ENCODE measurements around the gene PLPP4.

The PLPP4 gene

DNA sequence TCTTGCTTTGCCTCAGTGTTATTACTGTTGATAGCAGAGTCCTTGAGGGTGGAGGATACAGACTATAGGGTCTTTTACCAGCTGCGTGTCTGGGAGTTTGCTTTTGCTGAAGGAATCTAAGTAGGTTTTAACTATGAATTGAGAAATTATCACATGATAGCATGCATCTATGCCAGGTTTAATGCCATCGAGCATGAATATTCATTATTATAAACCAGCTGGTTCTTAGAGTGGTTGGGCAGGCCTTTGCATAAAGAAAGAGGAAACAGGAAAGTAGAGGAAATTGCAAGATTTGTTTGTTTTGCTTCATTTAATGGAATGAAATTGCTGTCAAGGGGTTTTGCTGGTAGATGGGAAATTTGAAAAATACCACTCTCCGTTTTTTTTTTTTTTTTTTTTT, 70.7 kb downstream of the PLPP4 start:
- DNase-seq = no peak

DNA sequence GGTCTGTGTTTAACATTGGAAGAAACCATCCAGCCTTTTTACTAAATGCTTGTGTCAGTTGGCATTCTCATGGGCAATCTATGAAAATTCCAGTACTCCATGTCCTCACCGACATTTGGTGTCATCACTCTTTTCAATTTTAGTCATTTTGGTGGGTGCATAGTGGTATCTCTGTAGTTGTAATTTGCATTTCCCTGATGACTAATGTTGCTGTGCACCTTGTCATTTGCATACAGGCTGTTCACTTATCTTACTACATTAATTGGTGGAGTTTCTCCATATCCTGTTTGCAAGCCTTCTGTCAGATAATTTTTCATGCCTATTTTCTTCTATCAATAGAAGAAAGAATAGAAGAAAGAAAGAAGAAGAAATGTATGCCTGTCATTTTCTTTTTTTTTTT, 73.7 kb downstream of the PLPP4 start:
- DNase-seq = no peak

DNA sequence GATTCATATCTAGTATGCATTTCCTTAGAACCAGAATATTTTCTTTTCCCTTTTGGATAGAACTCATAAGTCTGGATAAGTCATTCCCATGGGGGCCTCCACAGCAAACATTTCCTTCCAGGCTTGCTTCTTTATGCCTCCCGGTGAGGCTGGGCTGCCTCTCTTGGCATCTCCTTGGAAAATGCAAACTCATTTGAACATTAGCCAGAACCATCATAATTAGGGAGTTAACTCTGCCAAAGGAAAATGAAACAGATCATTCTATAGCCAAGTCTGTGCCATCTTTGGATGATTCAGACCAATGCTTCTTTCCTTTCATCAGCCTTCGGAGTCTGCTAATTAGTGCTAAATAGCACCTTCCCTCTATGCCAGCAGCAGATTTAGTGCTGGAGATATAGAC, 81.1 kb downstream of the PLPP4 start:
- DNase-seq = no peak

DNA sequence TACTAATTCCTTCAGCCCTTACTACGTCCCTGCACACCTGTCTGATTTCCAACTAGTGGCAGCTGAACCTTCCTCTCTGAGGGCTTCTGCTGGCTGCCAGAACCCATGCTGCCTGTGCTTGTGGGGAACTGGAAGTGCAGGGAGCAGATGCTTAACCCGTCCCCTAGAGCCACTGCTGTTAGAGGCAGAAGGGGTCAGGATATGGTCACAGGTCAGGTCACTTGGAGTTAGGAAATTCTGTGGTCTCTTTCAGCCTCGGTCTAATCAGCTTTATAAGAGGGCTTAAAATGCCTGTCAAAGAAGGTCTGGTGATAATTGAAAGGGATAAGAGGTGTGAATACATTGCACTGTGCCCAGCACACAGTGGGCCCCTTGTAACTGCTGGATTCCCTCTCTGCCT, 82.0 kb downstream of the PLPP4 start:
- DNase-seq = no peak

DNA sequence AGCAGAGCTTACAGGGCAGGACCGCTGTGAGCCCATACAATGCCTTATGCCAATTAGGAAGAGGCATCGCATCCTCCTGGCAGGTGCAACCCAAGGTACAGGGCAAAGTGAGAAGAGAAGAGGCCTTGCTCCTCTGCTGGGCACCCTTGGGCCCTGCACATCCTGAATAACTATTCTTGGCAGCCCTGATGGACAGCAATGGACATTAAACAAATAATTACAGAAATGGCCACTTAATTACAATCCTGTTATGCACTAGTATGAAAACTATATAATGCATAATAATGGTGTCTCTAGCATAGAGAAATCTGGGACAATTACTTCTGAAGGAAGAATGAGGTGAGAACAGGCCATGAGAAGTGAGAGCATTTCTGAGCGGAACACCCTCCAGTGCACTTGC, 83.5 kb downstream of the PLPP4 start:
- no peak for DNase-seq

DNA sequence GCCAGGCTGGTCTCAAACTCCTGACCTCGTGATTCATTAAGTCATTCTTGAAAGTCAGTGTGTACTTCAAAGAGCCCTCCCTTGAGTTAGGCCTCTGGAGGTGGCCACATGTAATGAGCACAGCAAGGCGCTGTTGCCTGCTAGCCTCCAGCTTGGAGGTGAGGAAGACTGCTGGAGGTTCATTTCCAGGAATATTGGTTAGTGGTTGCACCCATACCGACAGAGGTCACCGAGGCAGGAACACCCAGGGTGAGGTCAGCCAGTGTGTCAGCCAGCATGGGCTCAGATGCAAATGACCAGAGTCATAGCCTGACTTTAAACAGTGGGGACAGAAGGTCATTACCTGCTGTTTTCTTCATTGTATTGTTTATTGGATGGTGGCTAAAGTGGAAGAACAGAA, 85.0 kb downstream of the PLPP4 start:
- DNase-seq = no peak

DNA sequence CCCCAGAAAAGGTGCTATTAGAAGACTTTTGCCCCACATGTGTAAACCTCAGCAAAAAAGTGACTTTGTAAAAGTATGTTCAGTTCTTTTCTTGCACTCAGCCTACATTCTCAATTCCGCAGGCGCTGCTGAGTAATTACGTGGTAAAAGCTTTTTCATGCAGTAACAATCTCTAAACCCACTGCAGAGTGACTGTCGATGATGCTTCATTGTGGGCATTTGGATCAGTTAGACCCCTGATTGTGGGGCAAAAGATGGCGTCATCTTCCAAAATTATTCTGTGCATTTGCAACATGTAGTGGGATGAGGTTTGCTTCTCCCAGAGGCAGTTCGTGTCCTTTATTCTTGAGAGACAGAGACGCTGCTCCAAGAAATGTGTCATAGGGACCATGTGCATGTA, 85.6 kb downstream of the PLPP4 start:
- DNase-seq = no peak

DNA sequence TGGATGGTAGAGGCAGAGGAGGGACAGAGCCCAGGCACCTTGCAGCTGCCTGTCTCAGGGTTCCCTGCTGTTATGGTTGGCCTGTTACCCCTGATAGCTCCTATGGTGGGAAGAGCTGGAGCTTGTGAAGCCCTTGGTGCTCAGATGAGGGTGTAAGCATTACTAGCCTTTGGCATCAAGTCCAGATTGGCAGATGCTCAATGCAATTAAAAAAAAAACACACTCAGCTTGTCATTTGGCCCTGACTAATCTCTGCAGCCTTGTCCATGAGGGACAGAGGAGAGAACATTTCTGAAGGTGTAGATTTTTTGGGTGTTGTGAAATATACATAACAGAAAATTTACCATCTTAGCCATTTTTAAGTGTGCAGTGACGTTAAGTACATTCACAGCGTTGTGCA, 86.3 kb downstream of the PLPP4 start:
- DNase-seq = no peak

DNA sequence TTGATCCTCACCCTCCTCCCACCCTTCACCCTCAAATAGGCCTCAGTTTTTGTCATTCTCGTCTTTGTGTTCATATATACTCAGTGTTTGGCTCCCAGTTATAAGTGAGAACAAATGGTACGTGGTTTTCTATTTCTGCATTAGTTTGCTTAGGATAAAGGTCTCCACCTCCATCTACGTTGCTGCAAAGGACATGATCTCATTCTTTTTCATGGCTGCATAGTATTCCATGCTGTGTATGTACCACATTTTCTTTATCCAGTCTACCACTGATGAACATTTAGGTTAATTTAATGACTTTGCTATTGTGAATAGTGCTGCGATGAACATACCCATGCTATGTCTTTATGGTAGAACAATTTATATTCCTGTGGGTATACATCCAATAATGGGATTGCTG, 91.2 kb downstream of the PLPP4 start:
- no peak for DNase-seq

DNA sequence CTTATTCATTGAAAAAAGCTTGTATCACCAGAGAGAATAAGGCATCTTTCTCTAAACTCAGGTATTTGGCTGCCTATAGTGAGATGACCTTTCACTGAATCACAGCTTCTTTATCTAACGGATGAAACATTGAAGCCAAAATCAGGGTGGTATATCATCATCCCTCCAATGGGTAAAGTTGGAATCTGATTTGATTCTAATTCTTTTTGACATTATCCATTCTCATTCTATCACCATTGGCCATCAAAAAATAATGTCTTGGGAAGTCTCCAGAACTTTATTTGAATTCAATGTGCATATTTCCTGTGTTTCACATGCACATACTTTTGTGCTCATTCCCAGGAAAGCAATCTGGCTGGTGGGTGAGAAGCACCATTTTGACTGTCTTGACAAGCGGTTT, 95.2 kb downstream of the PLPP4 start:
- no peak for DNase-seq

DNA sequence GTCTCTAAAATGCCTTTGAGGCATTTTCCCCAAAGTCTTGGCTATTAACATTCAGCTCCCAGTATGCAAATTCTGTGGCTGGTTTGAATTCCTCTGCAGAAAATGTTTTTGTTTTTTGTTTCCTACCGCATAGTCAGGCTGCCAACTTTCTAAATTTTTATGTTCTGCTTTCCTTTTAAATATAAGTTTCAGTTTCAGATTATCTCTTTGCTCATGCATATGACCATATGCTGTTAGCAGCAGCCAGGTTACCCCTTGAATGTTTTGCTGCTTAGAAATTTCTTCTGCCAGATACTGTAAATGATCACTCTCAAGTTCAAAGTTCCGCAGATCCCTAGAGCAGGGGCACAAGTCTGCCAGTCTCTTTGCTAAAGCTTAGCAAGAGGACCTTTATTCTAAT, 96.9 kb downstream of the PLPP4 start:
- no peak for DNase-seq

DNA sequence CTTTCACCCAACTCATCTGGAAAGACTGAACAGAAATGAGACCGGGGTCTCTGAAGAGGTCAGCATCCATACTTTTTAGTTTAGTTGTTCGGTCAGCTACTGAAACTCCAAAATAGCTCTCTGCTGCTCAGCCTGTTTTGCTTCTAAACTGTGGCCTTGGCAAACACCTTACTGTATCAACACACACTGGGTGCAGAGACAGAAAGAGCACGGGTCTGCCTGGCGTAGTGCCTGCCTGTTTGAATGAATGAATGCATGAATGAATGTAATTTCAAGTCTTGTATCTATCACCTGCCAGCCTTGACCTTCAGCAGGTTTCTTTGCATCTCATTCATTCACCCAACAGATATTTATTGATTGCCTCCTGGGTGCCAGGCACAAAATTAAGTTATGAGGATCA, 98.4 kb downstream of the PLPP4 start:
- DNase-seq = no peak

DNA sequence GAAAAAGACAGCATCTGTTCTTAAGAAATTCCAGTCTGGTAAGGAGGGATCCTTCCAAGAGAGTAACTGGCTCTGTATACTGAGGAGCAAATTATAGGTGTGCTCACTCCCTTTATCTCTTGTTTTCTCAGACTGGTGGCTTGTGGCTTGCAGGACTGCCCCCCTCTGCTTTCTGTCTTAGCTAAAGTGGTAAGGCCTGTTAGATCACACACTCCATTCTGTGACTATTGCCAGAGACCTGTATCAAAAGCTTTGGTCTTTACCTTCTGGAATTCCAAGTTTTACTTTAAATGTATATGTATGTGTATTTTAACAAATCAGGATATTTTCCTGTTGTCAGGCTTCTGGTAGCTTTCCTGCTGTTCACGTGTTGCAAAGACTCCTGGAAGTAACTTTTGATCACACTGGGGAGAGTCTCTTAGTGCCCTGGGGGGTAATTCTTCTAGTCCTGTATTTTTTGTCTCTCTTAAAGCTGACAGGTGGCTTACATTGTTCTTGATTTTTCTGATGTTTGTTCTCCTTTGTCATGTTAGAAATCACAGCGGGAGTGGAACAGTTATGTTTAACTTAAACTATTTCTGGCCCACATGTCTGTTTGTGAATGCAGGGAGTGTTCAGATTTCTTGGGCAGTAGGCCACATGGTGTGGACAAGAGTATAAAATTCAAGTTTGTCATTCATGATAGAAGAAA, 99.0 kb downstream of the PLPP4 start:
- DNase-seq = no peak

DNA sequence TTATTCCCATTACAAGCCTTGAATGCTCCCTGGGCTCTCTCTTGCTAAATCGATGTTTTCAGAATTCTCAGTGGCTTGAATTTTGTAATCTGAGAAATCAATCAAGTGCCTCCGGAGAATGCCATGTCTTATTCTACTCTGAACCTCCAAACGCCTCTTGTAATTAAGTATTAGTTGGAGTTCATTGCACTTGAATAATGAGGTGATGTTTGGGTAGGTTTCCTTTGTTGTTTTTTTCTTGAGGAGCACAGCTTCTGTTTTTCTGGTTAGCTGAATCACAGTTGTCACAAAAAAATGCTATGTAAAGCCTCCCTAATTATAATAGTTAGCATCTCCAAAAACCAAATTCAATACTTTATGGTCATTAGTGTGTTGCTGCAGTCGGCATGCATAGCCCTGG, 100.3 kb downstream of the PLPP4 start:
- DNase-seq = no peak

DNA sequence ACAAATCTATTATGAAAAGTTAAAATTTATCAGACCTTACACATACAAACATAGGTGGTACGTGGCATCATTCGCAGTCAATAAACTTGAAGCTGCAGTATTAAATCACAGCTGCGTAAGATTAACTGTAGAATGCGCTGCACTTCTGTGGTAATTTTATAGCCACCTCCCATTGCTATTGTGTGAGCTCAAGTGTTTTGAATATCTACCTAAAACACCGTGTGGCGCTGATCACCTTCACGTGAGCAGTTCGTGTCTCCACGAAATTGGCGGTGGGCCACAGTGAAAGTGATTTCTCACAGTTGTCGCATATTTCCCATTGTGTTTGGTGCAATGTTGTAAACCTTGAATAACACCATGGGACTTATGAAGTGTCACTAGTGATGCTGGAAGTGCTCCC, 102.8 kb downstream of the PLPP4 start:
- DNase-seq = no peak

DNA sequence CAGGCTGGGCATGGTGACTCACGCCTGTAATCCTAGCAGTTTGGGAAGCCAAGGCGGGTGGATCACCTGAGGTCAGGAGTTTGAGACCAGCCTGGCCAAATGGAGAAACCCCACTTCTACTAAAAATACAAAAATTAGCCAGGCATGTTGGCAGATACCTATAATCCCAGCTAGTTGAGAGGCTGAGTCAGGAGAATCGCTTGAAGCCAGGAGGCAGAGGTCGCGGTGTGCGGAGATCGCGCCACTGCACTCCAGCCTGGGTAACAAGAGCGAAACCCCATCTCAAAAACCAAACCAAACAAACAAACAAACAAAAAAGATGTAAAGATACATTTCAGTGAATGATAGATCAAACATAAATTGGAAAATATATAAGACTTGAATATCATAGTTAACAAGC, 105.9 kb downstream of the PLPP4 start:
- no peak for DNase-seq

DNA sequence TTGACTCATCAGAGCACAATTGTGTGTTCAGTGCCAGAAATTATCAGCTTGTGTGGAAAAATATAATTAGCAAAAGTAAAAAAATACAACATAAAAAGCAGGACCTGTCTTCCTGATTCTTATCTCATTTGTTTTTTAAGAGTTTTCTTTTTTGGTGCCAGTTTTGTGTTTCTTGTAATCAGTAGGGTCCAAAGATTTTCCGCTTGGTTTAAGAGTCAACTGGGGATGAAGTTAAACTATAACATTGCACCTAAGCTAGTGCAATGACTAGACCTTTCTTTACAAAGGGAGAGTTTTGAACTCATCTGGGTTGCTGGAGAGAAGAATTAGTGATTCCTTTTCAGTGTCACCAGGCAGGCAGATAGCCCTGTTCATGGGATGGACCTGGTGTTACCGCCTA, 113.4 kb downstream of the PLPP4 start:
- DNase-seq = no peak

DNA sequence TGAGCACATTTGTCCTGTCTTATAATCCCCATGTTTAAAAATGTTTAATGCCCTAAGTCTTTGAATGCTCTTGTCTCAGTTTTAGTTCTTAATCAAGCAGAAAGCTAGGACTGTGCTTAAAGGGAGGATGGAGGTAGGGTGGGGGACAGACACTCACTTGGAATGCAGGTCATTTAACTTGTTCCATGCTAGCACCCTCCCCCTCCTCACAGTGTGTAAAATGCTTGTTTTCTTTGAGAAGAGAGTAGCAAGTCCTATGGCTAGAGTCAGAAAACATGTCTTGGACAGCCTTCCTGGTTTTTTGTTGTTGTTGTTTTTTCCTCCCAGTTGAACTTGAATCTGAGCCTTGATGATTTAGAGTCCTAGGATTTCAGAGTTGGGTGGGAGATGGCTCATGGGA, 114.2 kb downstream of the PLPP4 start:
- DNase-seq = no peak

DNA sequence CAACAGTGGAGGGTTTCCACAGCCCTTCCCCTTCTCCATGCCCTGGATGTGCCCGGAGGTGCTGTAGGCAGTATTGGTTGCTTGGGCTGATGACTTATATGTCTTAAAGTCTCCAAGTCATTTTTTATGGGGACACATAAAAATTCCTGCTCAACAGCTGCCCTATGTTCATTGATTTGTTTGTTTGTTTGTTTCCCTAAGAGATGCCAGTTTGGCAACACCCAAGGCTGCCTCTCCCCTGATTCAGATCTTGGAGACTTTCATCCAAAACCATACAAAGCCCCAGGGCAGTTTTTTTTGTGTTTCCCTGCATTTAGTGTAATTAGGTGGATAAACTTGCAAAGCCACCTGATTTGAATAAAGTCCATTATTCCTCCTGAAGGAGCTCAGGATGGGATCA, 115.3 kb downstream of the PLPP4 start:
- no peak for DNase-seq

DNA sequence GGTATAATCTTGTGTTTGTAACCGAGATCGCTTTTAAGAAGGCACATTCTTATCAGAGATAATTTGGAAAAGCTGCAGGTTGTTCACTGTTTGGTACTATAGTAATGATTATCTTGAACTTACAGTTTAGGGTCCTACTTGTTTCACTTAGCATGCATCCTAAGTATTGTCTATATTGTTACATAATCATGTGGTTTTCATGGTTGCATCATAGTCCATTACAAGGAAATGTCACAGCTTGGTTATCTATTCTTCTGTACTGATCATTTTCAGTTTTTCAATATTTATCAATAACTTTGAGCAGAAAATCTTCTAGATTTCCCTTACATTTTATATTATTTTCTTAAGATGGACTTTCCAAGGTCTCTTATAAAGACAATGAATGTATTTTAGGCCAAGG, 116.3 kb downstream of the PLPP4 start:
- DNase-seq = no peak

DNA sequence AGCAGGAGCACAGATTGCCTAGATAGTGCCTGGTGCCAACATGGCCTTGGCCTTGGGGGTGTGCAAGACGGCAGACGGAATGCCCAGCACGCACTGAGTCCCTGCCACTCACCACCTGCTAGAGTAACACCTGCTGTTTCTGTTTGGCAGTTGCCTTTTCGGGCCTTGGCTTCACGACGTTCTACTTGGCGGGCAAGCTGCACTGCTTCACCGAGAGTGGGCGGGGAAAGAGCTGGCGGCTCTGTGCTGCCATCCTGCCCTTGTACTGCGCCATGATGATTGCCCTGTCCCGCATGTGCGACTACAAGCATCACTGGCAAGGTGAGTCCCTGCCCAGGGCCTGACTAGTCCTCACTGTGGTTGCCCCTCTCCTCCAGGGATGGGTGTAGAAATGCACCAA, 118.0 kb downstream of the PLPP4 start:
- DNase-seq = no peak

DNA sequence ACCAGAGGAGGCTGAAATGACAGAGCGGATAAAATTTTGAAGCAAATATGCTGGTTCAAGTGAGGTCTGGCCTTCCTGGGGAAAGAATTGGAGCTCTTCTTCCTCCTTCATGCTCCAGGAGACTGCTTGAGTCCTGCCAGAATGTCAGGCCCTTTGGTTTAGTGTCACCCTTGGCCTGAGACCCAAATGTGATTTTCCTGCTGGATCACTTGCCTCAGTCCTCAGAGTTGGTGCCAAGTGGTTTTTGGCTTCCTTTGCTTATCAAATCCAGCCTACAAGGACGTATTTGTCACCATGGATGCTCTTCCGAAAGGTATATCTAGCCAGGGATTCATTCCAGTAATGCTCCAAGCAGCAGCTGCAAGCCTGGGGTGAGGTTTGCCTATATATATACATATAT, 118.4 kb downstream of the PLPP4 start:
- DNase-seq = no peak

DNA sequence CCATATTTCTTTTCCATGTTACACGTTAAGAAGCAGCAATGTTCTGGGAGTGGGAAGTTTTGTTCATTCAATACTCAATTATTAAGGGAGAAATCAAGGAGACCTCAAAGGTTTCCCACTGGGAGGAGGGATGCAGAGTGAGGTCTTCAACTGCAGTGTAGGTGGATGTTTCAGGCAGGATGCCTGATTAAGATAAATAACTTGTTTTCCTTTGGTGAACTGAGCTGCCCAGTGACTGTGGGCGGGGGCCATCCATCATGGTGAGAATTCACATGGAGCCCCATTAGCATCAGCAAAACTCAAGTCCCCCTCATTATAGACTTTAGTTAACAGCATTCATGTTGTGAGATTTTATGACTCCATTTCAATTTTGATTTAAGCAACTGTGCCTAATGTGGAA, 121.1 kb downstream of the PLPP4 start:
- no peak for DNase-seq

DNA sequence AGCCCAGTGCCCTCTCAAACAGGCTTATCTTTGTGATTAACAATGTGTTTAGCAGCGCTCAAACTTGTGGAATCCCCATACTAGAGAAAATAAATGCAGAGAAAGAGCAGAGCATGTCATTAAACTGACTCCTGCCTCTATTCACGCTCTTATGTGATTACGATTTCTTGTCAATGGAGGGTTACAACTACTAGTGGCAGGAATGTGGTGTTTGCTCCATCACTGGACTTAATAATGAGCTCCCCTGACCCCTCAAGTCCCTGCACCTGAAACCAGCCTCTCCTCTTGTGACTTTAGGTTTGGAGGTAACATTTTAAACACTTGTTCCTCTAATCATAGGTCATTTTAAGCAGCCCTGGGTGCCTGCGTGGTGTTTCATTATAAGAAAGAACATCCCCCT, 121.9 kb downstream of the PLPP4 start:
- no peak for DNase-seq

DNA sequence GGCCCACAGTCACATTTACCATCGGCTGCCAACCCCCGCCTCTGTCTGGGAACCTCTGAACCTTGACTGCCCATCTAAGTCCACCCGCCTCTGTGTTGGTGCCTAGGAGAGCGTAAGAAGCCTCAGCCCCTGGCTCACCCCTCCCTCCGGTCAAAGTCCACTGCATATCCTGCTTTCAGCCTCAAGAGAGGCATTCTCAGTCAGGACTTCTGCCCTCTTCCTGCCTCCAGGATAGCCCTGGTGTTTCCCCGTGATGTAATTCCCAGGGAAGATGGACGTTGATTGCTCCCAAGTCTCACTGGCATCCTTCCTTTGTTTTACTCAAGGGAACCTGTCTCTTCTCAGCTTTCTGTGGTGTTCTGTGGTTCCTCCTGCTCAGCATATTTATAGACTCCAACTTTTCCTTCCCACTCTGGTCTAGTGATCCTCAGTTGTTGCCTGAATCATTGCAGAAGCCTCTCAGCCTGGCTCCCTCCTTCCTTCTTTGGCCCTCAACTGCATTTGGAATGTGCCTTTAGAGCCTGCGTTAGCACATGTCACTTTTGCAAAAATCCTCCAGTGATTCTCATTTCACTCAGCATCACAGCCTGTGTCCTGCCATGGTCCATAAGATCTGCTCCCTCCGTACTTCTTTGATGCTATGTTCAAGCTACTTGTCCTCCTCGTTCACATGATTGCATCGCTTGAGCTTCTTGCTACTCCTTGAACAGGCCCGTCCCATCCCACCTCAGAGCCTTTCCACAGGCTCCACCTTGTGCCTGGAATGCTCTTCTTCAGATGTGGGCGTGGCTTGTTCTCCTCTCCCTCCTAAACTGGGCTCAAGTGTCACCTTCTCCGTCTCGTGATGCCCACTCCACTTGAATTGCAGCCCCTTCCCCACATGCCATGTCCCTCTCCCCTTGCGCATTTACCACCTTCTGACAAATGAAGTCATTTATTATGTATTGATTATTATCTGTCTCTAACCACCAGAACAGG, 124.2 kb downstream of the PLPP4 start:
- no peak for DNase-seq

Measured in activated T-cell treated with anti-CD3 and anti-CD28 coated beads, Interleukin-2, amount 50 U/mL, for 1 hour (primary cell).